NCI-H510A treated with DMSO at 0.1 percent for 48 hours (cell line): ENCODE results near the gene ADGRG7.
"Not testable (repeated sequence)": the region's sequence is repeated elsewhere in the genome, so short reads cannot be mapped to it uniquely, and the experiment has no call there.

Source experiments
- DNase-seq: peaks from one replicate; lab custom pipeline; 2025; lab: John Stamatoyannopoulos, UW

Gene ADGRG7

GRCh38 chr3:100609305-100609704, at the start of gene ADGRG7:
TSS of gene ADGRG7 (plus strand) at chr3:100609601. CDS start at chr3:100609857, 256 bp downstream.
- no peak for DNase-seq

GRCh38 chr3:100560426-100560825, 49.0 kb upstream of the ADGRG7 start:
- no peak for DNase-seq

GRCh38 chr3:100561459-100562158, 47.8 kb upstream of the ADGRG7 start:
- DNase-seq: no peak

- DNase-seq: no peak
Observed at GRCh38 chr3:100562224-100562857, 47.1 kb upstream of the ADGRG7 start.

- no peak for DNase-seq
Observed at GRCh38 chr3:100563228-100563627, 46.2 kb upstream of the ADGRG7 start.

GRCh38 chr3:100563652-100564211, 45.7 kb upstream of the ADGRG7 start:
- no peak for DNase-seq

- DNase-seq: no peak
Observed at GRCh38 chr3:100570811-100571210, 38.6 kb upstream of the ADGRG7 start.

- no peak for DNase-seq
Observed at GRCh38 chr3:100574536-100574935, 34.9 kb upstream of the ADGRG7 start.

- DNase-seq: no peak
Observed at GRCh38 chr3:100575704-100576103, 33.7 kb upstream of the ADGRG7 start.

GRCh38 chr3:100577382-100578008, 31.9 kb upstream of the ADGRG7 start:
- DNase-seq: no peak

- no peak for DNase-seq
Observed at GRCh38 chr3:100578646-100579045, 30.8 kb upstream of the ADGRG7 start.

GRCh38 chr3:100580147-100580546, 29.3 kb upstream of the ADGRG7 start:
- no peak for DNase-seq

GRCh38 chr3:100581650-100582049, 27.8 kb upstream of the ADGRG7 start:
- DNase-seq: no peak

GRCh38 chr3:100582157-100582556, 27.2 kb upstream of the ADGRG7 start:
- not testable (repeated sequence) for DNase-seq

- DNase-seq: no peak
Observed at GRCh38 chr3:100584101-100584660, 25.2 kb upstream of the ADGRG7 start.

- DNase-seq: no peak
Observed at GRCh38 chr3:100586832-100587231, 22.6 kb upstream of the ADGRG7 start.

GRCh38 chr3:100588251-100588650, 21.1 kb upstream of the ADGRG7 start:
- no peak for DNase-seq

- DNase-seq: peak; percentile 28
Observed at GRCh38 chr3:100590114-100590839, 19.1 kb upstream of the ADGRG7 start.

GRCh38 chr3:100590840-100591147, 18.6 kb upstream of the ADGRG7 start:
- no peak for DNase-seq

GRCh38 chr3:100591411-100591810, 18.0 kb upstream of the ADGRG7 start:
- no peak for DNase-seq

GRCh38 chr3:100600181-100601042, 9.0 kb upstream of the ADGRG7 start:
- no peak for DNase-seq
